K562 treated with DMSO at 1 percent for 24 hours (cell line): ENCODE data around the gene CLRN2. TPM values are rescaled to one million over a fixed set of nuclear protein-coding genes. Genes with fewer than 3 reads are reported as not detected.

Experiments
- total RNA-seq: library from RNA; unstranded; fragments of 300-600 nt; gene quantifications from 2 replicates; pipeline ENCODE4 v1.2.3, GENCODE V29; 2022; ENCODE audit warnings: low read depth; ENCODE audit not compliant: insufficient read depth

Gene CLRN2, protein sequence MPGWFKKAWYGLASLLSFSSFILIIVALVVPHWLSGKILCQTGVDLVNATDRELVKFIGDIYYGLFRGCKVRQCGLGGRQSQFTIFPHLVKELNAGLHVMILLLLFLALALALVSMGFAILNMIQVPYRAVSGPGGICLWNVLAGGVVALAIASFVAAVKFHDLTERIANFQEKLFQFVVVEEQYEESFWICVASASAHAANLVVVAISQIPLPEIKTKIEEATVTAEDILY
- total RNA-seq: not detected in 2 replicates

DNA sequence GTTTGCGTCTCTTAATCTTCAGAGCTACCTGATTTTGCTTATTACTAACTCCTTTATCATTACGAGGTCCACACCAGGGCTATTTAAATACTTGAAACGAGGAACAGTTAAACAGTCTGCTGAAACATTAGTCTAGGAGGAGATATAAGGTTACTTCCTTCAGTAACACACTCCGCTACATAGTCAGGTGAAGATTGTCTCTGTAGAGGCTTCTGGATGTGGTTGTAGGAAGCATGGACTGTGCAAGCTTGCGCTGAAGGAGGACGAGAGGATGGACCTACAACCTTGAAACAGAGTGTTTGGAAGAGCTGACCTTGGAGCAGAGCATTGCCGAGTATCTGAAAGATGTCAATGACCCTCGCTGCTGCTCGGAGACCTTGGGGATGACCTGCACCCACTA, at the start of gene CLRN2:
CLRN2 (plus strand) TSS at position 301 of the 400 bp plus-strand sequence. CDS start 102 bp downstream, outside the sequence.

DNA sequence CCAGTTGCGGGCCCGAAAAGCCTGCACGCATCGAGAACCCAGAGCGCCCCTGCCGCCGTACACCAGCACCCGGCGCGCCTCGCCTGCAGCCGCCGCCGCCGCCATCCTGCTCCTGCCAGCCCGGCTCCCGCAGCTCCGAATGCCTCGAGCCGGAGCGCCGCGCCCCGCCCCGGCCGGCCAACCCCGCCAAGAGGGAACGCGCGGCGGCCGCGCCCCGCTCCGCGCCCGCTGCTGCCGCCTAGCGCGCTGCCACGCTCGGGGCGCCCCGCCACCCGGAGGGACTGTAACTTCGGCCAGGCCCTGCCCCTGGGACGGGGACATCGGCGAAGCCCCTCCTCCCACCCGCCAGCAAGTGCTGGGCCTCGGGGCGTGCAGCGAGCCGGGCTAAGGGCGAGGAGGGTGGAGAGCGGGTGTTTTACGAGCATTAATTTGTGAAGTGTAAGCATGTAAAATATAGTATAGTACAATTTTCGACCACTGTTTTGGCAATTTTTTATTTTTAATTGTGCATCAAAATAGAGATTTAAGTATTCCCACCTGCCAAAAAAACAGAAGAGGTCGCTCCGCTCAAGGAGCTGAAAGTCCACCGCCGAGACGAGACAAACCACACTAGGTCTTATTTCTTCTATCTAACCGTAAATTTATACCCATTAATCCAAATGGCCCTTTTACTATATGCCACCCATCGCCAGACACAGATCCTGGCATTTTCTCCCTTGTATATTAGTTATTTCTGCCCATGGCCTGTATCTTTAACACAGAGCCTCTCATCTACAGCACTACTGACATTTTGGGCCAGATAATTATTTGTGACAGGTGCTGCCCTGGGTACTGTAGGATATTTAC, 2.8 kb upstream of the CLRN2 start, which contains the start of gene QDPR:
QDPR (minus strand) TSS at position 141 of the 846 bp plus-strand sequence; CDS start at position 105, 36 bp downstream.

Other genes starting within 250 kb of the CLRN2 start
- 29.2 and 29.3 TPM in 2 replicates for gene QDPR, start 3.1 kb upstream of the CLRN2 start, total RNA-seq
- gene LAP3, start 62.0 kb downstream of the CLRN2 start, total RNA-seq: 37.6 and 47.9 TPM in 2 replicates
- gene MED28, start 99.5 kb downstream of the CLRN2 start, total RNA-seq: 45.1 and 52.5 TPM in 2 replicates